HG03135 (cell line): ENCODE measurements around the gene ACAP3.

Source experiments
- ATAC-seq: cut with Tn5 transposase; IDR thresholded peaks from one replicate; pipeline ENCODE4 v1.9.1; 2021; ENCODE audit warnings: mild to moderate bottlenecking, moderate library complexity; ENCODE audit not compliant: unreplicated experiment

Gene ACAP3

DNA sequence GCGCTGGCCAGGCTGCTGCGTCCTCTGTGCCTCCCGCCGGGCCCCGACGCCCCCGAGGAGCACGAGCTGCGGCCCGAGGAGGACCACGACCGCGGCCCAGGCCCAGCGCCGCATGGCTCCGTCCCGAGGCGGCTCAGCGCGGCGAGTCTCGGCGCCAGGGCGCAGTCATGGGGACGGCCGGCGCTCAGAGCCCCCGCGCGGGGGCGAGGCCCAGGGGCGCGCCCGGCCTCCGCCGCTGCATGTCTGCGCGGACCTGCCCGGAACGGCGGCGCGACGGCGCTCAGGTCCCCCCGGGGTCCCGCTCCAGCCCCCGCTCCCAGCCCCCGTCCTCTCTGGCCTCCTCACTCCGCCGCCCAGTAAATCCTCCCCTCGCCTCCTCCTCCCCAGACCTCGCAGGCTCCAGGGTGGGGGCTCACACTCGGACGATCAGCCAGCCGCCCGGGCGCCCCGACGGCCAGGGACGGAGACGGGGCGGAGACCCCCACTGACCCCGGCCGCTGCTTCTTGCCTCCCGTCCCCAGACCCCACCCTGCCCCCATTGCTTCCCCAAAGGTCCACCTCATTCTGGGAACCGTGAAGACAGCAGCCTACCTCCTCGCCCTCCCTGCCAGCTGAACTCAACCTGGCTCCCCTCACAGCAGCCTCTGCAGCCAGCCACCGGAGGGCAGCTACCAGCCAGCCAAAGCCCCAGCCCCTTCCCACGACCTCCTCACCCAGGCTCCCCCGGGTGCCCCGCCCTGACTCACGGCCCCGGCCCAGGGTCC lies 61.0 kb downstream of the ACAP3 start, which contains the start of gene C1QTNF12:
Gene C1QTNF12 (minus strand): TSS at position 146 of the 764 bp plus-strand sequence. CDS start 32 bp downstream, at position 114.
- ATAC-seq: no peak

DNA sequence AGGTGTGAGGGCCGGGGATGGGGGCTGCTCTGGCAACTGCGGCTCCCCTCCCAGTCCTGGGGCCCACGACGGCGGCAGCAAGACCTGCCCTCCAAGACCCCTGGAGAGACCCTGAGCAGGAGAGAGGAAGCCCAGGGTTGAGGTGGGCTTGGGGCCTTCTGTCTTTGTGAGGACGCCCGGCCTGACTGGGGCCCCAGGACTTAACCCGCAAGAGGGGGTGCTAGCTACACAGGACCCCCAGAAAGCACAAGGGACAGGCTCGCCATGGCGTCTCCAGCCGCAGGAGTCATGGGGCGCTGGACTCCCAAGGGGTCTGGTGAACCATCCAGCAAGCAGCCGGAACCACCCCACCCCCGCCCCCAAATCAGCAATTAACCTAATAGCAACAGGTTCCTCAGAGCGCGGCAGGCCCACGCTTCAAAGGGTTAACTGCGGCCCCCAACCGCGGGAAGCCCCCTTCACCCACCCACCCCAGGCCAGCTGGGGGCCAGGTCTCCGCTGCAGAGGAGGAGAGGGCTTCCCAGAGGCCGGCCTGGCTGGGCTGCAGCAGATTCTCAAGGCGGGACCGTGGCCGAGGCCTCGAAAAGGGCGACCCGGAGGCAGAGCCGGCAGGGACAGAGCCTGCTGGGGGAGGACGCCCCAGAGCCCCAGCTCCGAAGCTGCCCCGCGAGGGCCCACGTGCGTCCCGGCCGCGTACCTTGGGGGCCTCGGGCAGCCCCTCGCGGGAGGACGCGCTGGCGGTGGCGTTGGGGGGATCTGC lies 61.7 kb downstream of the ACAP3 start:
- ATAC-seq: no peak

DNA sequence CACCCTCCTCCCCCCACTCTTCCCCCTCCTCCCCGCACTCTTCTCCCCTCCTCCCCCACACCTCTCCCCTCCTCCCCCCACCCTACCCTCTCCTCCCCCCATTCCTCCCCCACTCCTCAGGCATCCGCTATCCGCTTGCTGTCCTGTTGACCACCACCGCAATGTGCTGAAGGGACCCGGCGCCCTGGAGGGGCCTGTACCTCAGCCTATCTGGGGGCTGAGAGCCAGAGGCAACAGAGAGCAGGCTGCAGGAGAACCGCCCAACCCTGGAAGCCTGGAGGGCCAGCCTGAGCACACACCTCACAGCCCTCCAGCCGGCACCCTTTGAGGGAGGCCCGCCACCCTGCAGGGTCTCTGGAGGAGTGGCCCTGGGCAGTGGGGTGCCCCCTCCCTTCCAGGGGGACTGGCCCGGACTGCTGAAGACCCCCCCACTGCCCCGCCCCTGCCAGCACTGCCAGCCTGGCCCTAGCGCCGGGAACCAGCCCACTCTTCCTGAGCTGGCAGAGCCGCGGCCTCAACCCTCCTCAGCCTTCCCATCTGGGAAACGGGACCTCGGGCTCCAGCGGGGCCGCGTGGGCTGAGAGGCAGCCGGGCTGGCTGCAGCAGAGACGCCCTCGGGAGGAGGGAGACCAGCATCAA lies 62.4 kb downstream of the ACAP3 start:
- no peak for ATAC-seq

DNA sequence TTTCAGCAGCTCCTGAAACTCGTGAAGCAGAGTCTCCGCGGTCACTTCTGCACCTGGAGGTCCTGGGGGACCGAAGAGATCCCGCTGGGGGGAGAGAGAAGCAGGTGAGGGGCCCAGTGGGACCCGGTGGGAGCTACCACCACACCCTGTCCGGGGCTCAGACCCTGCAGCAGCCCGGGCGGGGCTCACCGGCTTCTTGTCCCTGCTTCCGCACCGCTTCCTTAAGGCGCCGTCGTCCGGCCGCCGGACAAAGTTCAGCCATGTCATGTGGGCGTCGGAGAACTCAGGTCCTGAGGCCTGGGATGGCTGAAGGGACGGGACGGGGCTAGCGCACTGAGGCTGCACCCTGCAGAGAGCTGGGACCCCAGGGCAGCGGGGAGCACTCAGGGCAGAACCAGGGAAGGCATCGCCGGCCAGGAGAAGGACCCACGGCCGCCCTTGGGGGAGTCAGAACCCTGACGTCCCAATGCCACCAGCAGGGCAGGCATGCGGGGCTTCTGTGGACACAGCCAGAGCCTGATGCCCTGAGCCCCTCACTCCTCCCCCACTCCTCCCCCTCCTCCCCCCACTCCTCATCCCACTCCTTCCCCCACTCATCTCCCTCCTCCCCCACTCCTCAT lies 63.4 kb downstream of the ACAP3 start:
- no peak for ATAC-seq

DNA sequence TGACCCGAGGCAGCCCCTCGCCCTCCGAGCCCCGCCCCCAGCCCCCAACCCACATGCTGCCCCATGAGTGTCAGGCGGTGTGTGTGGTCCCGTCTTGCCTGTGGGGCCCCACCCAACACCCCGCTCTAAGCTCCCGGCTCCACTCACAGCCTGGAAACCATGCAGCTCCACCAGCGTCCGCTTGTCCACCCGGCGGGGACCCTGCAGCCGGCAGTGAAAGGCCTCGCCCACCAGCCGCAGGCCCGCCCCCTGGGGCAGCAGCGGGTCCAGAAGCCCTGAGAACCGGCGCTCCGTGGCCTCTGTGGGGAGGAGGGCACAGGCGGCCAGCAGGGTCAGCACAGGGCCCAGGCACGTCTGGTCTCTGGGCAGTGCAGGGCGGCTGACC lies 63.9 kb downstream of the ACAP3 start:
- no peak for ATAC-seq

DNA sequence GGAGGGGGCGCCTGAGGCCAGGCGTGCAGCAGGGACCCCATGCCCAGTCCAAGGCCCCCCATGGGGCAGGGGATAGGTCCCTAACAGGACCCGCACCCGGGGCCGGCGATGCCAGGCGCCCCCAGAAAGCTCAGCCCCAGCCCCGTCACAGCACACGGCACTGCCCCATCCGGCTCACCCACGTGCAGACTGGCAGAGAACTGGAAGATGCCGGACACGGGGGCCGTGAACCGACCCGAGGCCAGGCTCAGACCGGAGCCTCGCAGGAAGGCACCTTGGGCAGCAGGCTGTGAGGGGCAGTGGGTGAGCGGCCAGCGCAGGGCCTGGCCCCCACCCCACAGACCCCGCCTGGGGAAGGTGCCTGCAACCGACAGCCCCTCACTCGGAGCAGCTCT lies 64.5 kb downstream of the ACAP3 start:
- ATAC-seq: no peak

DNA sequence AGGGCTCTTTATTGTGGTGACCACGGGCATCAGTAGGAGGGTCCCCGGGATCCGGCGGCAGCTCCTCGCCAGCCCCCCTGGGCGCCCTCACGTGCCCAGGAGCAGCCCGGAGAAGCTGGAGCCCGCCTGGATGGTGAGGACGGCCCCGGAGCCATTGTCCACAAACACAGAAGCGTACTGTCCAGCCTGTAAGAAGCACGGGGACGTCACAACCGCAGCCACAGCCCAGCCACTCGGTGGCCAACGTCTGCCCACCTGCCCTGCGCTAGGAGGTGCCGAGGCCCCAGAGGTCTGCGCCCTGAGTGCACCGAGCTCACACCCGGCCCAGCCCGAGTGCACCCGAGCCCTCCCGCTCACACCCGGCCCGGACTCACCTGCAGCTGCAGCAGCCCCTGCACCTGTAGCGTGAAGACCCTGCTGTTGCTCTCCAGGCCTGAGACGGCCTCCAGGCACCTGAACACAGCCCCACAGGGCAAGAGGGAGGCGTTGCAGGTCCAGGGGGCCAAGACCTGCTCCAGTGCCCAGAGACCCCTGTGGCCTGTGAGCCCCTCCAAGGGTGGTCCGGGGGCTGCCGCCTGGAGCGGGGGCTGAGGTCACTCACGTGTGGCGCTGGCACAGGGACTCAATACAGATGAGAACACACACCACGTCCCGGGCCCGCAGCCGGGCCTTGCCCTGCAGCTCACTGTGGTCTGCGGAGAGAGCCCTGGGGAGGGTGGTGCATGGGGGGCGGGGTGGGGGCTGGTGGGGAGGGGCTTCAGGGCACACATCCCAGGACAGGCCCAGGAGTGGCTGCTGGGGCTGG lies 65.1 kb downstream of the ACAP3 start:
- ATAC-seq: no peak
